Mammary epithelial cell (primary cell): Measurements from ENCODE around the gene OR14A2.

Experiments
- CTCF ChIP-seq, 2 donors: IDR thresholded peaks in 1 of 2; conservative IDR thresholded peaks in 1 of 2; 2 replicates each; pipeline ENCODE4 v1.5.1; 2011 to 2012; ENCODE audit warnings: inconsistent platforms in 2 of 2, low read length in 2 of 2, mild to moderate bottlenecking in 2 of 2, control low read depth in 1 of 2, low read depth in 1 of 2; ENCODE audit not compliant: insufficient read depth in 1 of 2; ENCODE audit errors: extremely low read depth in 1 of 2
- EZH2 ChIP-seq: IDR thresholded peaks from 2 replicates; pipeline ENCODE4 v1.6.1; 2012; ENCODE audit warnings: low read length, inconsistent platforms, borderline replicate concordance

DNA sequence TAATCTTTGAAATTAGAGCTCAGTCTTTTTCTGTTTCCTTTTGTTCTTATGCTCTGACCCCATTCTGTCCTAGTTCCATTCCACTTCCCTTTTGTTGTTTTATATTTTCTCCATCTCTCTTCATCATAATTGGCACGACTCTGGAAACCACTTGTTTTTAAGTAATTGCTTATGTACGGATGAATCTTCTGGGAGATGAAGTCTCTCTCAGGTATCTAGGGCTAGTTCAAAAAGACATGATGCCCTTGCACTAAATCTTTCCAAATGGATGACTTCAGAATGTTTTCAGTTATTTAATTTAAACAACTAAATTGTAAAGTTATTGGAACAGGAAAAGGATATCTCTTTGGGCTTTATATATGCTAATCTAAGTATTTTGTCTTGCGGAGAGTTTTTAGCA is 31.4 kb downstream of the OR14A2 start, which contains the start of gene OR6F1:
- TF ChIP-seq CTCF (conservative IDR thresholded peaks at IDR 0.05 in 1 of 2, IDR thresholded peaks at IDR 0.05 in 1 of 2; ENCODE audit: extremely low read depth in 1 of 2, insufficient read depth in 1 of 2, low read depth in 1 of 2, low read length in 2 of 2) (no peak), EZH2 (no peak)
